Stimulated activated naive B cell treated with anti-CD40 and anti-IgM and Interleukin-4, amounts not matched to agents 10 μg/mL and 1 μg/mL and 100 μg/mL, for 72 hours (primary cell): ENCODE results near the gene SATB2.

Experiments used
- ATAC-seq, 2 donors: fragments of 150-1000 bp; cut with Tn5 transposase; replicated peaks; 2 replicates each; pipeline ENCODE4 v1.10.0; 2021; ENCODE audit warnings: moderate library complexity in 1 of 2
- DNase-seq: peaks from one replicate; pipeline ENCODE4 v3.0.0; 2021
- H3K27ac Mint-ChIP-seq: one replicate; pipeline ENCODE4 v1.8.0; 2022; ENCODE audit warnings: mild to moderate bottlenecking, mixed read lengths
- H3K27me3 Mint-ChIP-seq, 2 donors: one replicate each; pipeline ENCODE4 v1.8.0; 2022; ENCODE audit warnings: mixed read lengths in 2 of 2
- H3K36me3 Mint-ChIP-seq, 2 donors: one replicate each; pipeline ENCODE4 v1.8.0; 2022; ENCODE audit warnings: mixed read lengths in 2 of 2, mild to moderate bottlenecking in 1 of 2
- H3K4me1 Mint-ChIP-seq, 2 donors: one replicate each; pipeline ENCODE4 v1.8.0; 2022; ENCODE audit warnings: mixed read lengths in 2 of 2, mild to moderate bottlenecking in 1 of 2
- H3K4me3 Mint-ChIP-seq, 2 donors: one replicate each; pipeline ENCODE4 v1.8.0; 2022; ENCODE audit warnings: mild to moderate bottlenecking in 2 of 2, mixed read lengths in 2 of 2, moderate library complexity in 1 of 2
- H3K9me3 Mint-ChIP-seq, 2 donors: one replicate each; pipeline ENCODE4 v1.8.0; 2022; ENCODE audit warnings: mixed read lengths in 2 of 2, mild to moderate bottlenecking in 1 of 2

SATB2 gene

GRCh38 chr2:199322151-199322550 lies 135.6 kb downstream of the SATB2 start:
- no peak overlapping the region for H3K27ac Mint-ChIP-seq
- no peaks in the 10 kb centered on the region for H3K4me1 Mint-ChIP-seq
- no peak overlapping the region for H3K4me3 Mint-ChIP-seq
- H3K9me3 Mint-ChIP-seq = no peaks in the 10 kb centered on the region
- no peaks in the 10 kb centered on the region for H3K36me3 Mint-ChIP-seq
- H3K27me3 Mint-ChIP-seq = no peaks in the 10 kb centered on the region
- no peak for DNase-seq
- no peak for ATAC-seq

- DNase-seq = no peak
- Mint-ChIP-seq H3K4me3 (no peak overlapping the region), H3K36me3 (no peaks in the 10 kb centered on the region), H3K4me1 (no peaks in the 10 kb centered on the region), H3K9me3 (peaks cover 0 to under 1% of the 10 kb centered on the region in 2 donors), H3K27me3 (no peaks in the 10 kb centered on the region), H3K27ac (no peak overlapping the region)
- ATAC-seq = no peak
Measured at GRCh38 chr2:199317646-199318045, 140.1 kb downstream of the SATB2 start.

DNA sequence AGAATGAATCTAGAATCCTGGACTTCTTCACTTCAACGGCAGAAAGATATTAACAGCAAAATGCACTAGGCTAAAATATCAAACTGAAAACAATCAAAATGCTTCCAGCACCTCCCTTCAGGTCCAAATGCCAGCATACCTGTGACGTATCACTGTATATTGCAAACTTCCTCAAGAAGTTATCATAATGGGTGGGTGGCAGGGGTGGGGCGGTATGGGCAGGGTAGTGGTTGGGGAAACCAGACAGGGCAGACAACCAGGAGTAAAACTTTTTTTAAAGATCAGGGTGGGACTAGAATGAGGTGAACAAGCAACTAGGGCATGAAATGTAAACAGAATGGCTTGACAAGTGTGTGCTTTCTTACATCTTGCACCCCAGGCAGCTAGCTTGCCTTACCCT lies 140.9 kb downstream of the SATB2 start:
- no peak overlapping the region for H3K27ac Mint-ChIP-seq
- ATAC-seq = no peak
- no peak for DNase-seq
- H3K4me1 Mint-ChIP-seq = no peaks in the 10 kb centered on the region
- H3K27me3 Mint-ChIP-seq = no peaks in the 10 kb centered on the region
- peaks cover 0 to 1% of the 10 kb centered on the region in 2 donors for H3K9me3 Mint-ChIP-seq
- H3K36me3 Mint-ChIP-seq = no peaks in the 10 kb centered on the region
- no peak overlapping the region for H3K4me3 Mint-ChIP-seq

DNA sequence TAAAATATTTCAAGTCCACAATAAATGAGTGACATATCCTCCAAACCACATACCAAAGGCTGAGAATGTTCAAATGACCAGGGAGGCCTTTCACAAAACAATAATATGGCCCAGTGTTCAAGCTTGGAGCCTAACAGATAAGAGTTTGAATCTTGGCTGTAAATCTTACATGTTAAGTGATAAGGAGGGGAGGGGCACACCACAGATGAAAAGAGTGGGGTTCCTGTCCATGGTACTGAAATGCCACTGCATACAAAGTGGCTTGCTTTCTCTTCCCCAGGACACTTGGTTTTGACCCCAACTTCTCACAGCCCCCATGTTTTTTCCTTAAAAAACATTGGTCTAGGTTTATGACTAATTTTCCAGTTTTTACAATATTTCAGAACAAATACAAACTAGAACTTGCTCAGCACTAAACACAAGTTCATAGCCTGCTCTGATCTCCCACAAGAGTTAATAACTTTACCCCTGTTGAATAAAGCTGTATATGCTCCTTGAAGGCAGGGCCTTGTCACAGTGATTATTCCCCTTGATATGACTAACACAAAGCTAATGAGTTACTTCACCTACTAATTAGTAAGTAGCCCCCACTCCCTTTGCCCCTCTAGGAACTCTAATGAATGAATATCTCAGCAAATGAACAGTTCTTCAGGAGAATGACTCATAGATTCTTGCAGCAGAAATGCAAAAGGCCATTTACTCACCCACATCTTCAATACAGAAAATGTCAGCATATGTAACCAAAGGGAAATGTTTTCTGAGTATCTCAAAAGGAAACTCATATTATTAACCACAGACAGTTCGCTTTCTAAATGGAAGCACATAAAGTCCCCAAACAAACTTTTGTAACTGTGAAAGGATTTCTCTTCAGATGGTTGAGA lies 142.2 kb downstream of the SATB2 start:
- no peaks in the 10 kb centered on the region for H3K4me1 Mint-ChIP-seq
- H3K36me3 Mint-ChIP-seq = no peaks in the 10 kb centered on the region
- peaks cover 0 to 1% of the 10 kb centered on the region in 2 donors for H3K9me3 Mint-ChIP-seq
- no peak overlapping the region for H3K4me3 Mint-ChIP-seq
- no peak overlapping the region for H3K27ac Mint-ChIP-seq
- H3K27me3 Mint-ChIP-seq = no peaks in the 10 kb centered on the region
- DNase-seq (no peak), ATAC-seq (no peak)

DNA sequence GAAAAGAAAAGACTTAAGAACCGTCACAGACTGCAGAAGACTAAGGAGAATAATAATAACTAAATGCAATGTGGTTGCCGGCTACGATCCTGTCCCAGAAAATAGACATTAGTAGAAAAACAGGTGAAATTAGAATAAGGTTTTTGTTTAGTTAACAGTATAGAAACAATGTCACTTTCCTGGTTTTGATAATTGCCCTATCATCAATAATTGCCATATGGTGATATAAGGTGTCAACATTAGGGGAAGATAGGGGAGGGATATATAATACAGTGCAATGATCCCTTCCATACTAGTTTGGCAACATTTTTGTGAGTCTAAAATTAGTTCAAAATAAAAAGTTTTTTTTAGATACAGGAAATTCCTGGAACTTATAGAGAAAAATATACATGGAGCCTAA lies 144.8 kb downstream of the SATB2 start:
- Mint-ChIP-seq H3K4me1 (no peaks in the 10 kb centered on the region), H3K9me3 (peaks cover 0 to 1% of the 10 kb centered on the region in 2 donors), H3K27me3 (no peaks in the 10 kb centered on the region), H3K4me3 (no peak overlapping the region), H3K36me3 (no peaks in the 10 kb centered on the region), H3K27ac (no peak overlapping the region)
- DNase-seq (no peak), ATAC-seq (no peak)

GRCh38 chr2:199310771-199311585 lies 146.8 kb downstream of the SATB2 start:
- Mint-ChIP-seq H3K27me3 (no peaks in the 10 kb centered on the region), H3K9me3 (peaks cover 0 to 1% of the 10 kb centered on the region in 2 donors), H3K4me1 (no peaks in the 10 kb centered on the region), H3K27ac (no peak overlapping the region), H3K36me3 (no peaks in the 10 kb centered on the region), H3K4me3 (no peak overlapping the region)
- ATAC-seq (no peak), DNase-seq (no peak)

DNA sequence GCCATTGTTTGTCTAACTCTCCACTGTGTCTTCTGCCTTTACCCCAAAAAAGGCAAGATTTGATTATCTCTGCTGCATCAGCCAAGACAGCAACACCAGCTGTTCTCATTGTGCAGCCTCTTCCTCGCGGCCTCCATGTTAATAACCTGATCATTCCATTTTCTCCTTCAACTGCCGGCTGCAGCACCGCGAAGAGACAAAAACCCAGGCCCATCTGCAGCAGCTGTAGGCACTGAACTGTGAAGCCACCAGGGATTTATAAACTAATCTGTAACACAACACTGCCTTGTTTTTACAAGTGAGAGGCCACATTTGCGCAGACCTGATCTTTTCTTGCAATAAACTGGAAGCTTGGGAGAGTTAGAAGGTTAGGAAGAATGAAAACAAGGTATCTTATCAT lies 147.8 kb downstream of the SATB2 start:
- no peak overlapping the region for H3K4me3 Mint-ChIP-seq
- no peaks in the 10 kb centered on the region for H3K4me1 Mint-ChIP-seq
- H3K27me3 Mint-ChIP-seq = no peaks in the 10 kb centered on the region
- no peak overlapping the region for H3K27ac Mint-ChIP-seq
- no peaks in the 10 kb centered on the region for H3K36me3 Mint-ChIP-seq
- peaks cover 0 to 1% of the 10 kb centered on the region in 2 donors for H3K9me3 Mint-ChIP-seq
- ATAC-seq (no peak), DNase-seq (no peak)

GRCh38 chr2:199309411-199309810 lies 148.3 kb downstream of the SATB2 start:
- ATAC-seq = no peak
- H3K27ac Mint-ChIP-seq = no peak overlapping the region

GRCh38 chr2:199308567-199308966 lies 149.2 kb downstream of the SATB2 start:
- ATAC-seq (no peak), DNase-seq (no peak)
- Mint-ChIP-seq H3K27me3 (no peaks in the 10 kb centered on the region), H3K36me3 (no peaks in the 10 kb centered on the region), H3K27ac (no peak overlapping the region), H3K4me1 (no peaks in the 10 kb centered on the region), H3K9me3 (peaks cover 0 to 1% of the 10 kb centered on the region in 2 donors), H3K4me3 (no peak overlapping the region)

More at GRCh38 chr2:199309411-199309810, 148.3 kb downstream of the SATB2 start:
- DNase-seq = no peak
- Mint-ChIP-seq H3K36me3 (no peaks in the 10 kb centered on the region), H3K4me1 (no peaks in the 10 kb centered on the region), H3K4me3 (no peak overlapping the region), H3K27me3 (no peaks in the 10 kb centered on the region), H3K9me3 (peaks cover 0 to 1% of the 10 kb centered on the region in 2 donors)

DNA sequence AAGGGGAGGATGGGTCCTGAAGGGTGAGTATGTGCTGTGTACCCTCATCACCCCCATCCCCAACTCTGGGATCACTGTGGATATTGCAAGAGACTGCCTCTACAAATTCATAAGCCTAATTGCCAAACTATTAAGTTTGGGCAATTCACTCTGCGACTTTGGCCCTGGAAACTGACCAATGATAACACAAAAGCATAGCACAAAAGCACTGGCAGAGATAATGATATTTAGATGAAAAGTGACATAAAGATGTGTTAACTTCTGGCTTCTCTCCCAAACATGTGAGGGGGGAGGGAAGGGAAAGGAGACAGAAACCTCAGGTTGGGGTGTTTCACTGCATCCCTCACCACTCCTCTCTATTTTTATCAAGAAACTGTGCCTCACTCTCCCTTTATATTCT lies 150.3 kb downstream of the SATB2 start:
- Mint-ChIP-seq H3K27me3 (peaks cover 0 to 4% of the 10 kb centered on the region in 2 donors), H3K4me1 (no peaks in the 10 kb centered on the region)

GRCh38 chr2:199306116-199306515 lies 151.6 kb downstream of the SATB2 start:
- Mint-ChIP-seq H3K27ac (no peak overlapping the region), H3K4me3 (no peak overlapping the region), H3K36me3 (no peaks in the 10 kb centered on the region), H3K4me1 (no peaks in the 10 kb centered on the region), H3K27me3 (peaks cover 0 to 4% of the 10 kb centered on the region in 2 donors), H3K9me3 (no peaks in the 10 kb centered on the region)
- no peak for DNase-seq
- ATAC-seq = no peak

More for the DNA sequence above, 150.3 kb downstream of the SATB2 start:
- H3K36me3 Mint-ChIP-seq = no peaks in the 10 kb centered on the region
- no peak for DNase-seq
- no peak overlapping the region for H3K4me3 Mint-ChIP-seq
- ATAC-seq = no peak
- no peak overlapping the region for H3K27ac Mint-ChIP-seq
- H3K9me3 Mint-ChIP-seq = no peaks in the 10 kb centered on the region

DNA sequence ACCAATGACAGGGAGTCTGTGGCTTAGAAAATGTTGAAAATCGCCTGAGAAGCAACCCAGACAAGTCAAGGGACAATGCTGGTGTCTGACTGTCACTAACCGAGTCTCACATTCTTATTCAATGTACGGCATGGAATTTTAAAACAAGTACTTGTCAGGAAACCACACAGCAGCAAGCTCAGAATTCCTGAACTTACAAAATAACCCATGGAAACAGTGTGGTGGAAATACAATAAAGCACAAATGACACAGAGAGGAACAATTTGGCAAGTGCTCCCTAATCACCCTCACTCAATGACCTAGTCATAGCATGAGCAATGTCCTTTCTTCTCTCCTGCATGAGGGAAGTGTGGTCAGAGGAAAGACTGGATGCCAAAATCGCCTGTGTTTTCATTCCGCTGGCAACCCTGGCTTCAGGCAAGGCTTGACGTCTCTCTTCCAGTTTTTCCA lies 154.0 kb downstream of the SATB2 start:
- peaks cover 0 to 2% of the 10 kb centered on the region in 2 donors for H3K9me3 Mint-ChIP-seq
- H3K36me3 Mint-ChIP-seq = no peaks in the 10 kb centered on the region
- DNase-seq (no peak), ATAC-seq (no peak)
- no peak overlapping the region for H3K4me3 Mint-ChIP-seq
- no peaks in the 10 kb centered on the region for H3K4me1 Mint-ChIP-seq
- no peak overlapping the region for H3K27ac Mint-ChIP-seq
- H3K27me3 Mint-ChIP-seq = peaks cover 0 to 4% of the 10 kb centered on the region in 2 donors

DNA sequence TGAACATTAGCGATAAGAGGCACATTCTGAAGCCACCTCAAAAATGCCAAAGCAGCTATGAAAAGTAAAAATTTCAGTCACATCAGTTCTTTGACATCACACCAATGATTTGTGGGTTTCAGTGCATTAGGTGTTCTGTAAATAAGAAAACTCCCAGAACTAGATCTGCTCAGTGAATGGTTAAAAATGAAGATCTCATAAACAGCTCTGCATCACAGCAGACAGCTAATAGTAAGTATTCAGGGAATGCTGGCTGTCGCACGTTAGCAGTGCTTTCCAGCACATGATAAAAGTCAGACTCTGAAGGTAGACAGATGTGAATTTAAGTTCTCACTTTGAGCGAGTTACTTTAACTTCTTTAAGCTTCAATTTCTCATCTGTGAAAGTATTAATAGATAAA lies 154.9 kb downstream of the SATB2 start:
- no peak overlapping the region for H3K27ac Mint-ChIP-seq
- ATAC-seq = no peak
- H3K36me3 Mint-ChIP-seq = no peaks in the 10 kb centered on the region
- DNase-seq = no peak
- peaks cover 0 to 2% of the 10 kb centered on the region in 2 donors for H3K9me3 Mint-ChIP-seq
- H3K4me1 Mint-ChIP-seq = no peaks in the 10 kb centered on the region
- H3K4me3 Mint-ChIP-seq = no peak overlapping the region
- peaks cover 0 to 4% of the 10 kb centered on the region in 2 donors for H3K27me3 Mint-ChIP-seq

- no peak for DNase-seq
- no peak overlapping the region for H3K4me3 Mint-ChIP-seq
- no peak overlapping the region for H3K27ac Mint-ChIP-seq
- peaks cover 0 to 3% of the 10 kb centered on the region in 2 donors for H3K9me3 Mint-ChIP-seq
- no peaks in the 10 kb centered on the region for H3K36me3 Mint-ChIP-seq
- ATAC-seq = no peak
- no peaks in the 10 kb centered on the region for H3K4me1 Mint-ChIP-seq
- H3K27me3 Mint-ChIP-seq = no peaks in the 10 kb centered on the region
Measured at GRCh38 chr2:199288424-199288823, 169.3 kb downstream of the SATB2 start.
